Effector CD4-positive, alpha-beta T cell (primary cell): ENCODE results near the gene TSPEAR.
"Not testable (repeated sequence)": the region's sequence is repeated elsewhere in the genome, so short reads cannot be mapped to it uniquely, and the experiment has no call there.

Experiments
- DNase-seq: peaks from one replicate; pipeline ENCODE4 v3.0.0-alpha.2; 2020

TSPEAR gene

GRCh38 chr21:44623575-44623974, 87.8 kb downstream of the TSPEAR start:
- DNase-seq: no peak

- DNase-seq: no peak
These were observed 91.5 kb downstream of the TSPEAR start for GRCh38 chr21:44619886-44620285.

- DNase-seq: peak; percentile 48
These were observed 92.5 kb downstream of the TSPEAR start for GRCh38 chr21:44618909-44619308.

GRCh38 chr21:44618504-44618903, 92.9 kb downstream of the TSPEAR start:
- DNase-seq: no peak

- DNase-seq: no peak
These were observed 94.3 kb downstream of the TSPEAR start for GRCh38 chr21:44617071-44617501.

- no peak for DNase-seq
These were observed 94.8 kb downstream of the TSPEAR start for GRCh38 chr21:44616591-44616926.

- no peak for DNase-seq
These were observed 95.3 kb downstream of the TSPEAR start for GRCh38 chr21:44615911-44616590.

GRCh38 chr21:44615466-44615865, 95.9 kb downstream of the TSPEAR start:
- DNase-seq: no peak

GRCh38 chr21:44614961-44615391, 96.4 kb downstream of the TSPEAR start:
- DNase-seq: no peak

GRCh38 chr21:44614161-44614631, 97.2 kb downstream of the TSPEAR start:
- DNase-seq: no peak

- DNase-seq: no peak
These were observed 97.8 kb downstream of the TSPEAR start for GRCh38 chr21:44613386-44614155.

- no peak for DNase-seq
These were observed 98.6 kb downstream of the TSPEAR start for GRCh38 chr21:44612669-44613229.

- no peak for DNase-seq
These were observed 99.3 kb downstream of the TSPEAR start, which contains the start of gene KRTAP10-8 for GRCh38 chr21:44612029-44612486. Gene KRTAP10-8, plus strand, starts transcription at chr21:44612079. Its CDS starts 22 bp downstream, at chr21:44612101.

GRCh38 chr21:44611551-44611950, 99.8 kb downstream of the TSPEAR start:
- no peak for DNase-seq

- not testable (repeated sequence) for DNase-seq
These were observed 101.1 kb downstream of the TSPEAR start for GRCh38 chr21:44610157-44610843.

GRCh38 chr21:44609193-44609592, 102.2 kb downstream of the TSPEAR start:
- no peak for DNase-seq

GRCh38 chr21:44606495-44606894, 104.9 kb downstream of the TSPEAR start:
- no peak for DNase-seq

GRCh38 chr21:44603911-44604310, 107.5 kb downstream of the TSPEAR start:
- no peak for DNase-seq

- no peak for DNase-seq
These were observed 108.1 kb downstream of the TSPEAR start for GRCh38 chr21:44603109-44603875.

GRCh38 chr21:44602463-44602850, 108.9 kb downstream of the TSPEAR start:
- DNase-seq: no peak

- no peak for DNase-seq
These were observed 109.5 kb downstream of the TSPEAR start for GRCh38 chr21:44601596-44602462.
